IPS-NIHi7 (cell line): ENCODE data around the gene TM4SF1.
"Not testable (repeated sequence)": the region's sequence is repeated elsewhere in the genome, so short reads cannot be mapped to it uniquely, and the experiment has no call there.

ENCODE experiments used
- DNase-seq: peaks from one replicate; pipeline ENCODE4 v3.0.0; 2012; ENCODE audit warnings: mixed read lengths; ENCODE audit errors: extremely low spot score

TM4SF1 gene

GRCh38 chr3:149395107-149396089 lies 17.9 kb upstream of the TM4SF1 start:
- DNase-seq, result no peak

GRCh38 chr3:149393345-149394160 lies 16.1 kb upstream of the TM4SF1 start:
- peak; percentile 74 for DNase-seq

- DNase-seq, result no peak
Observed at GRCh38 chr3:149391960-149392359, 14.5 kb upstream of the TM4SF1 start.

GRCh38 chr3:149390772-149391212 lies 13.3 kb upstream of the TM4SF1 start:
- DNase-seq, result no peak

- no peak for DNase-seq
Observed at GRCh38 chr3:149390294-149390693, 12.8 kb upstream of the TM4SF1 start.

GRCh38 chr3:149388531-149389417 lies 11.3 kb upstream of the TM4SF1 start:
- DNase-seq, result no peak

- no peak for DNase-seq
Observed at GRCh38 chr3:149388001-149388440, 10.6 kb upstream of the TM4SF1 start.

- no peak for DNase-seq
Observed at GRCh38 chr3:149386299-149386606, 8.8 kb upstream of the TM4SF1 start.

- DNase-seq, result no peak
Observed at GRCh38 chr3:149385617-149386298, 8.3 kb upstream of the TM4SF1 start.

GRCh38 chr3:149384911-149385321 lies 7.5 kb upstream of the TM4SF1 start:
- DNase-seq, result no peak

- no peak for DNase-seq
Observed at GRCh38 chr3:149384167-149384566, 6.7 kb upstream of the TM4SF1 start.

GRCh38 chr3:149383703-149384102 lies 6.3 kb upstream of the TM4SF1 start:
- no peak for DNase-seq

- no peak for DNase-seq
Observed at GRCh38 chr3:149382518-149382917, 5.1 kb upstream of the TM4SF1 start.

- DNase-seq, result no peak
Observed at GRCh38 chr3:149382101-149382467, 4.6 kb upstream of the TM4SF1 start.

- DNase-seq, result no peak
Observed at GRCh38 chr3:149381173-149382100, 4.0 kb upstream of the TM4SF1 start.

GRCh38 chr3:149380220-149380619 lies 2.8 kb upstream of the TM4SF1 start:
- not testable (repeated sequence) for DNase-seq

- no peak for DNase-seq
Observed at GRCh38 chr3:149378478-149379309, 1.2 kb upstream of the TM4SF1 start.

- no peak for DNase-seq
Observed at GRCh38 chr3:149376718-149377407, 586 bp downstream of the TM4SF1 start.
